T-helper 1 cell treated with Interleukin-12 subunit alpha and Interleukin-12 subunit beta and Interleukin-4 antibody, amounts not matched to agents 30 μg/mL and 1 μg/mL, for 36 hours (primary cell): ENCODE measurements around the gene KISS1.

ENCODE experiments used
- H3K27ac Mint-ChIP-seq: one replicate; pipeline ENCODE4 v1.8.0; 2021; ENCODE audit warnings: mild to moderate bottlenecking, mixed read lengths
- H3K27me3 Mint-ChIP-seq: one replicate; pipeline ENCODE4 v1.8.0; 2021; ENCODE audit warnings: low read depth, mixed read lengths
- H3K36me3 Mint-ChIP-seq: one replicate; pipeline ENCODE4 v1.8.0; 2021; ENCODE audit warnings: low read depth, mixed read lengths
- H3K4me1 Mint-ChIP-seq: one replicate; pipeline ENCODE4 v1.8.0; 2021; ENCODE audit warnings: low read depth, mixed read lengths
- H3K4me3 Mint-ChIP-seq: one replicate; pipeline ENCODE4 v1.8.0; 2021; ENCODE audit warnings: mild to moderate bottlenecking, moderate library complexity, mixed read lengths
- H3K9me3 Mint-ChIP-seq: one replicate; pipeline ENCODE4 v1.8.0; 2021; ENCODE audit warnings: mixed read lengths

The KISS1 gene

DNA sequence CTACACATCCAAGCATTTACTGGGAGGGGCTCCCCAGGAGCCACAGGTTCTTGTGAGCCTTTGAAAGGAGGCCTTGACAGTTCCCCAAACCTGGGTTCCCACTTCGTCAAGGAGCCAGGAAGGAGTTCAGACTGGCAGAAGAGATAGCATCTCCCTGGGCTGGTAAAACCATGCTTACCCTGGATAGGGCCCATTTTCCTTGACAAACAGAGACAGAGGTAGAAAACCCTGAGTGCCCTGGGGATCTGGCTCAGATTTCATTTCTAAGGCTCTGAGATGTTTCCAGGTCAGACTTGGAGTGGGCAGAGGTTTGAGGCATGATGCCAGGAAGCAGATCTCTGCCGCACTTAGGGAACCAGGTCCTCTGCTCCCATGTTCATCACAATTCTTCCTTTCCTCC lies 47.2 kb downstream of the KISS1 start:
- Mint-ChIP-seq H3K4me3 (no peak overlapping the region), H3K27ac (no peak overlapping the region), H3K36me3 (no peaks in the 10 kb centered on the region), H3K27me3 (peaks cover 34% of the 10 kb centered on the region), H3K4me1 (no peaks in the 10 kb centered on the region), H3K9me3 (no peaks in the 10 kb centered on the region)

DNA sequence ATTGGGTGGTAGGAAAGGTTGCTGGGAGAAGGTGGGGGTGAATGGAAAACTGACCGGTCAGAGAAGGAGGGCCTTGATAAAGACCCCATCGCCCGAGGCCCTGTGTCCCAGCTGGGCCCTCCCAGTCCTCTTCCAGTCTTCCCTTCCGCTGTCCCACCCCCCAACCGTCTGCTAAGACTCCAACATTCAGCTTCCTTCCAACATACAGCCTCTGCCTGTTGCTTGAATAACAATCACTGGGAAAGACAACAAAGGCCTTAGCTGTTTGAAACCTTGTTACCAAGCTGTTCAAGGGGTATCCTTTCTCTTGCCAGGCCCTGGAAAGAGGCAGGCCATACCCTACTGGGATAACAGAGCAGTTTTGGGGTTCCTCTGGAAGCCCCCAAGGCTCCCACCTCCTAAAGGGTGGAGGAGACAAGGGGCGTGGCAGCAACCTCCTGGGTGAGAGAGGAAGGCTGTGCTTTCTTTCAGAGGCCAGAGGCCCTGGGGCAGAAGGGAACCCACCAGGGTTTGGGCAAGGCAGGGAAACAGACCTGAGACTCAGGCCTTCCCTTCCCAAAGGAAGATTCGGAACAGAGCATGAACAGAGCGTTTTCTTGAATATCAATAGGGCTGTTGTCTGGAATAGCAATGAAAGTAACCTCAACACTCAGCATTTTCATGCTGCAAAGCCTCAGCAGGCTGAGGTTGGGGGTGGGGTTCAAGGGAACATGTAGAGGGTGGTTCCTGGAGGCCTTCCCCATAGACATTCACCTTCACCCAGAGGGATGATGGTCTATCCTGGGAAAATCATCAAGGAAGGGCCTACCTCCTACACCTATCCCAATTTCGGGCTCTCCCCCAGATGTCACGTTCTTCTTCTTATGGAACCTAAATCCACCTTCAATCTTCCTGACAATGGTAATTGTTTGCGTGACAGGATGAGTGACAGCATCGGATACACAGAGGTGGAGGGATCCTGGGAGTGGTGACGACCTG lies 48.6 kb downstream of the KISS1 start:
- H3K27me3 Mint-ChIP-seq = peaks cover 22% of the 10 kb centered on the region
- no peak overlapping the region for H3K27ac Mint-ChIP-seq
- no peaks in the 10 kb centered on the region for H3K36me3 Mint-ChIP-seq
- H3K4me1 Mint-ChIP-seq = no peaks in the 10 kb centered on the region
- H3K9me3 Mint-ChIP-seq = no peaks in the 10 kb centered on the region
- H3K4me3 Mint-ChIP-seq = no peak overlapping the region

DNA sequence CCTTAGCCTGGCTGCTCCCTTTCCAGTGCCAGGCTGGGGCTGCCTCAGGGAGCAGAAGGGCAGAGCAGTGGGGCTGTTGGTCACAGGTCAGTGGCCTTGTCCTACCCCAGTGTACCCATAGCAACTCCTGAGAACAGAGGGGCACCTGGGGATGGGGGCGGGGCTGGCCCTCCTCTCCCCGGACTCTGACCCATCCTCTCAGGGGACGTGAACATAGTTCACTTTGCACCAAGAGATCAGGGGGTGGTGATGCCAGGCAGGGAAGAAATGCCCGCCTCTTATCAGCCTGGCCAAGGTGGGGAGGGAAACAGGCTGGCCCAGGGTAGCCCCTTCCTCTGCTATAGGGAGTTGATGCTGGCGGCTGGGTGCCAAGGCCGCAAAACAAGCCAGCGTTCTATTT lies 49.3 kb downstream of the KISS1 start:
- Mint-ChIP-seq H3K4me3 (no peak overlapping the region), H3K27ac (no peak overlapping the region), H3K36me3 (no peaks in the 10 kb centered on the region), H3K9me3 (no peaks in the 10 kb centered on the region), H3K4me1 (no peaks in the 10 kb centered on the region), H3K27me3 (peaks cover 17% of the 10 kb centered on the region)

DNA sequence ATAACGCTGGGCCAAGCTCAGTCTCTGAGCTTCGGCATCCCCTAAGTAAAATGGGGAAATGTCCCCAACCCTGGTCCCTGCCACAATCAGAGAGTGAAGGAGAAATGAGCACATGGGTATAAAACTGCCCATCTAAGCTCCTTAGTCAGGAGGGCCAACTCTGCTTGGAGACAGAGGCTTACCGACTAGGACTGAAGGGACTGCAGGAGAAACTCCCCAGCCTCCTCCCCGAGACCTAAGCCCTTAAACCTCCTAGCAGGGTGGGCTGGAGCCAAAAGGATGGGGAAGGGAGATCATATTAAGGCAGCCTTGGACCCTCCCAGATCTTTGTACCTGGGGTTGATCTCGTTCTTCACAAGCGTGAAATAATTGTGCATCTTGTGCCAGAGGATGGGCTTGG lies 50.0 kb downstream of the KISS1 start:
- no peaks in the 10 kb centered on the region for H3K9me3 Mint-ChIP-seq
- H3K4me1 Mint-ChIP-seq = no peaks in the 10 kb centered on the region
- H3K4me3 Mint-ChIP-seq = no peak overlapping the region
- H3K27ac Mint-ChIP-seq = no peak overlapping the region
- H3K27me3 Mint-ChIP-seq = peaks cover 17% of the 10 kb centered on the region
- no peaks in the 10 kb centered on the region for H3K36me3 Mint-ChIP-seq

DNA sequence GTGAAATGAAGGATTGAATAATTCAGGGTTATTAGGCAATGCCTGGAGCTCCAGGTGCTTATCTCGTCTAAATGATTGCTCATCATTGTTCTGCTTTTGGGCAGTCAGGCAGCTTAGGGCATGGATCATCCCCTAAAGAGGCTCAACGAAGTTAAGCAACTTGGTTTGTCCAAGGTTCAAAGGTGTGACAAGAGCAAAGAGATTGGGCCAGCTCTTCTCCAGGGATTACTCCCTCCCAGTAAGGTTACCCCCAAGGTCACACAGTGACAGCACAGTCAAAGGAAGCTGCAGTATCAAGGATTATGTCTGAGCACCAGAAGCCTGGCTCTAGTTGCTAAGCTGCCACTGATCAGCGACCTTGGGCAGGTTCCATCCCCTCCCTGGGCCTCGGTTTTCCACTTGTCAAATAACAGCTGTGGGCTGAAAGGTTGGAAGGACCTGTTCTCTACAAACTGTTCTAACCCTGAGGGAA lies 51.2 kb downstream of the KISS1 start:
- no peaks in the 10 kb centered on the region for H3K4me1 Mint-ChIP-seq
- peaks cover 7% of the 10 kb centered on the region for H3K27me3 Mint-ChIP-seq
- no peaks in the 10 kb centered on the region for H3K9me3 Mint-ChIP-seq
- no peak overlapping the region for H3K27ac Mint-ChIP-seq
- no peak overlapping the region for H3K4me3 Mint-ChIP-seq
- H3K36me3 Mint-ChIP-seq = no peaks in the 10 kb centered on the region

DNA sequence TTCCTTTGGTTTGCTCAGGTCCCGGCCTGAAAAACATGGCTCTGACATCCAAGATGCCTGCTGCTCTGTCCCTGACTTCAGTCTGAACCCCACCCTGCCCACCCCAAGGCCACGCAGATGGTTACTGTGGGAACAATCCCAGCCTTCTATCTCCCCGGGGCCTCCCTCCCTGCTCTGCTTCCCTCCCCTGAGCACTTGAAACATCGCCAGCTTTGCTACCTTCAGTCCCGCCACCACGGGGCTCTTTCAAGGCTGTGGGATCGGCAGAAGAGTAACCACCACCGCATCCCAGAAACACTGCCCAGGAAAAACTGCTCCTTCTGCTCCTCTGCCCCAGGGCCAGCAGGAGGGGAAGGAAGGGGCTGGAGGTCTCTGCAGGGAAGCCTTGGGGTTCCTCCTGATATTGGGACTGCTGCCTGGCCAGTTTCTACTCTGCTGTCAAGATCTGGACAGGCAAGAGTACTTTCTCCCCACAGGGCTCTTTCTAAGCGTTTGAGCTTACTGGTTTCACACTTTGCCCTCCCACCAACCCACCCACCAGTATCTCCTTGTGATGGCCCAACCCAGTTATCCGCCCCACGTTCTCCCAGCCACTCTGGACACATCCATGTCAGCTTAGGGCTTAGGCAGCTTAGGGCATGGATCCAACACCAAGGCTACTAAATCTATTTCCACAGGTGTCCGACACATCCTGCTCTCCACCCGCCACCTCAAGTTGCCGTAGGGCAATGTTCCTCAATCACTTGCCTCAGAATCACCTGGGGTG lies 52.8 kb downstream of the KISS1 start:
- no peaks in the 10 kb centered on the region for H3K4me1 Mint-ChIP-seq
- H3K27ac Mint-ChIP-seq = no peak overlapping the region
- H3K36me3 Mint-ChIP-seq = no peaks in the 10 kb centered on the region
- no peaks in the 10 kb centered on the region for H3K9me3 Mint-ChIP-seq
- H3K4me3 Mint-ChIP-seq = no peak overlapping the region
- H3K27me3 Mint-ChIP-seq = no peaks in the 10 kb centered on the region

DNA sequence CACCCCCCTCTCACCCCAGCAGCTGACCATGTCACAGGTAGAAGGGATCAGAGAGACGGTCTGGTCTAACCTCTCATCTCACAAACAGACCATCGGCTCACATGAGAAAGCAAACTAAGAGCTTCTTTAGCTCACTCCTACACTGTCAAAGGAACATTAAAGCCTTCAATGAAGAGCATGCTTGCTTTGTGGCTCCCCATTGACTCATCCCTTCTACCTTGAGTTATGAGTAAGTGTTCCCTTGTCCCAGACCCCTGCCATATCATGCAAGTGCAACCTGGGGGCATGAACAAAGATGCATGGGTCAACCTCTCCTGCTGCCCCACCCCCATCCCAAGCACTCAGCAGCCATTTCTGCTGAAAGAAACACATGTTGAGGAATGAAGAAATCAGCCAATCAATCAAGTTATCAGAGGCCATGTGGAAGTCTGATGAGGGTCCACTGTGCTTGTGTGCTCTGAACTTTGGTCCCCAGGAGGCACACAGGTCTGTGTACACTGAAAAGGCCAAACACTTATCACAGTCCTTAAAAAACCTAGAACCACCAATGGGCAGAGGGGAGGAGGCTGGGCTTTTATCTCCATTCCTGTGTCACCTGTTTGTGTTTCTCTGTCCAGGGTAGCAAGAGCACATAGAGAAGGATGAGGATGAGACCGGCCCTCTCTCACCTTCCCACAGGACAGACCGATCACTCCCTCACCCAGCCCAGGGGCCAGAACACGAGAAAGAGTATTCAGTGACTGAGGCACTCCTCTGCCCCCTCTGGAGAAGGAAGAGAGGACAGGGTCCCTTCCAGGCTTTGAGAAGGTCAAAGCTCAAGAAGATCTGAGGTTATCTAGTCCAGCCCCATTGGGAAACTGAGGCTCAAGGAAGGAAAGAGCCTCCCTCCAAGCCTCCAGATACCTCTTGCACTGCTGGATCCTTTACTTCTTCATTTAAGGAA lies 54.0 kb downstream of the KISS1 start:
- H3K27me3 Mint-ChIP-seq = no peaks in the 10 kb centered on the region
- H3K36me3 Mint-ChIP-seq = no peaks in the 10 kb centered on the region
- H3K27ac Mint-ChIP-seq = no peak overlapping the region
- no peaks in the 10 kb centered on the region for H3K9me3 Mint-ChIP-seq
- H3K4me1 Mint-ChIP-seq = no peaks in the 10 kb centered on the region
- no peak overlapping the region for H3K4me3 Mint-ChIP-seq

DNA sequence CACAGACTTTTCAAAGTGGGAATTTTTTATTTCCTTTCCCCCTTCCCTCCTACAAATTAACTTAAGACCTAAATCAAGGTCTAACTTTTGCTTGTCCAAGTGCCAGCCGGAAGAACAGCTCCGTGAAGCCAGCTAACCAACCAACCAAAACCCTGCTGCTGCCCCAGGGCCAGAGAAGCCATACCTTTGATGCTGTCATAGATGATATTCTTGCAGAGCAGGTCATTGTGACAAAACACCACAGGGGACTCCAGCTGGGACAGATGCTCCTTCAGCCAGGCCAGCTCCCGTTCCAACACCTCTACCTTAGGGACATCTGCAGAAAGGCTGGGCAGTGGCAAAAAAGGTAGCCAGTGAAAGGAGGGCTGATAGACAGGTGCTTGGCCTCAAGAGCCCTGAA lies 55.2 kb downstream of the KISS1 start:
- Mint-ChIP-seq H3K36me3 (no peaks in the 10 kb centered on the region), H3K27me3 (no peaks in the 10 kb centered on the region), H3K27ac (no peak overlapping the region), H3K9me3 (no peaks in the 10 kb centered on the region), H3K4me1 (no peaks in the 10 kb centered on the region), H3K4me3 (no peak overlapping the region)
